ENCODE measurements around the gene ACBD4. TPM values are rescaled to one million over a fixed set of nuclear protein-coding genes. Genes with fewer than 3 reads are reported as not detected.

Gene ACBD4
- polyA plus RNA-seq, 1 donor from 2014 or later, result 3.1 TPM

GRCh38 chr17:45115015-45115625 lies 20.4 kb upstream of the ACBD4 start:
- Histone ChIP-seq H3K4me2 (ENCODE audit: low read length) (no peak overlapping the region), H3F3A (ENCODE audit: insufficient read depth, low read length, poor library complexity, severe bottlenecking) (no peaks in the 10 kb centered on the region), H3K79me2 (replicated peaks; ENCODE audit: insufficient read depth, low read length) (no peaks in the 10 kb centered on the region), H3K36me3 (ENCODE audit: insufficient read depth, low read length) (no peaks in the 10 kb centered on the region), H2AFZ (ENCODE audit: low read depth, low read length) (no peak overlapping the region), H3K27ac (ENCODE audit: low read length) (no peak overlapping the region), H3K9ac (ENCODE audit: low read length) (no peak overlapping the region), H3K9me3 (ENCODE audit: low read length) (no peaks in the 10 kb centered on the region), H4K20me1 (ENCODE audit: insufficient read depth) (no peaks in the 10 kb centered on the region), H3K4me3 (ENCODE audit: low read length) (no peak overlapping the region), H3K27me3 (ENCODE audit: insufficient read depth, low read depth, low read length) (no peaks in the 10 kb centered on the region), H3K9me2 (ENCODE audit: insufficient read depth, low read length) (no peaks in the 10 kb centered on the region)
- TF ChIP-seq POLR2AphosphoS5 (IDR thresholded peaks at IDR 0.05) (no peak), EZH2 (IDR thresholded peaks at IDR 0.05; ENCODE audit: borderline replicate concordance, insufficient read depth, low read length, poor library complexity, severe bottlenecking) (no peak), RAD21 (conservative IDR thresholded peaks at IDR 0.05) (no peak), SMC3 (conservative IDR thresholded peaks at IDR 0.05; ENCODE audit: poor library complexity) (no peak), MXI1 (conservative IDR thresholded peaks at IDR 0.05; ENCODE audit: poor library complexity, severe bottlenecking) (no peak), REST (IDR thresholded peaks at IDR 0.05; ENCODE audit: borderline replicate concordance) (no peak), TAF1 (IDR thresholded peaks at IDR 0.05; ENCODE audit: low read depth) (no peak), EP300 (conservative IDR thresholded peaks at IDR 0.05; ENCODE audit: poor library complexity, severe bottlenecking) (no peak)
- TF ChIP-seq, protein P1, sequence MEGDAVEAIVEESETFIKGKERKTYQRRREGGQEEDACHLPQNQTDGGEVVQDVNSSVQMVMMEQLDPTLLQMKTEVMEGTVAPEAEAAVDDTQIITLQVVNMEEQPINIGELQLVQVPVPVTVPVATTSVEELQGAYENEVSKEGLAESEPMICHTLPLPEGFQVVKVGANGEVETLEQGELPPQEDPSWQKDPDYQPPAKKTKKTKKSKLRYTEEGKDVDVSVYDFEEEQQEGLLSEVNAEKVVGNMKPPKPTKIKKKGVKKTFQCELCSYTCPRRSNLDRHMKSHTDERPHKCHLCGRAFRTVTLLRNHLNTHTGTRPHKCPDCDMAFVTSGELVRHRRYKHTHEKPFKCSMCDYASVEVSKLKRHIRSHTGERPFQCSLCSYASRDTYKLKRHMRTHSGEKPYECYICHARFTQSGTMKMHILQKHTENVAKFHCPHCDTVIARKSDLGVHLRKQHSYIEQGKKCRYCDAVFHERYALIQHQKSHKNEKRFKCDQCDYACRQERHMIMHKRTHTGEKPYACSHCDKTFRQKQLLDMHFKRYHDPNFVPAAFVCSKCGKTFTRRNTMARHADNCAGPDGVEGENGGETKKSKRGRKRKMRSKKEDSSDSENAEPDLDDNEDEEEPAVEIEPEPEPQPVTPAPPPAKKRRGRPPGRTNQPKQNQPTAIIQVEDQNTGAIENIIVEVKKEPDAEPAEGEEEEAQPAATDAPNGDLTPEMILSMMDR (IDR thresholded peaks at IDR 0.05; ENCODE audit: poor library complexity, severe bottlenecking), result no peak

DNA sequence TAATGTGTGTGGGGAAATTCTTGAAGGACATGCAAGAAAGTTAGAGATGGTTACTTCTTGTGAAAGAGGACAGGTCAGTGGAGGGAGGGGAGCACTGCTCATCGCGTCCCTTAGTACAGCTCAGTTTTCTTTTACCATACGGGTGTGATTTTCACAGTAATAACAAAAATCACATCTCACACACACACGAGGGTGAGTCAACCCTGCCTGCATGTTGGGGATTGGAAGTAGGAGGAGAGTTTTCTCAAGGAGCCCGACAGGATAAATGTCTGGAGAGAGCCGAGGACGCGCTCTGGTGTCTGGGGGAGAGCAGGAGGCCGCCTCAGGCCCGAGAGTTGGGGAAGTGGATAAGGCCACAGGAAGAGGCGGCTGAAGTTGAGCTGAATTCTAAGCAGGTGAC lies 19.6 kb upstream of the ACBD4 start:
- no peak overlapping the region for H3K4me3 ChIP-seq (ENCODE audit: low read length)
- no peak overlapping the region for H2AFZ ChIP-seq (ENCODE audit: low read depth, low read length)
- H3K79me2 ChIP-seq (replicated peaks; ENCODE audit: insufficient read depth, low read length), result no peaks in the 10 kb centered on the region
- no peak overlapping the region for H3K4me2 ChIP-seq (ENCODE audit: low read length)
- no peaks in the 10 kb centered on the region for H3K9me2 ChIP-seq (ENCODE audit: insufficient read depth, low read length)
- H4K20me1 ChIP-seq (ENCODE audit: insufficient read depth), result no peaks in the 10 kb centered on the region
- TF ChIP-seq EZH2 (IDR thresholded peaks at IDR 0.05; ENCODE audit: borderline replicate concordance, insufficient read depth, low read length, poor library complexity, severe bottlenecking), result no peak
- no peaks in the 10 kb centered on the region for H3K27me3 ChIP-seq (ENCODE audit: insufficient read depth, low read depth, low read length)
- no peak overlapping the region for H3K9ac ChIP-seq (ENCODE audit: low read length)
- no peak overlapping the region for H3K27ac ChIP-seq (ENCODE audit: low read length)
- no peaks in the 10 kb centered on the region for H3F3A ChIP-seq (ENCODE audit: insufficient read depth, low read length, poor library complexity, severe bottlenecking)
- H3K36me3 ChIP-seq (ENCODE audit: insufficient read depth, low read length), result no peaks in the 10 kb centered on the region
- H3K9me3 ChIP-seq (ENCODE audit: low read length), result no peaks in the 10 kb centered on the region

Measured in neural cell (in vitro differentiated cells).